HCT116 (cell line): ENCODE data around the gene SKAP1. TPM values are rescaled to one million over a fixed set of nuclear protein-coding genes. Genes with fewer than 3 reads are reported as not detected.

ENCODE experiments used
- ATAC-seq: fragments of 200-7000 bp; cut with Tn5 transposase; 2 replicates; pipeline ENCODE4 v1.9.1; 2020; ENCODE audit warnings: mild to moderate bottlenecking, moderate library complexity
- BruUV-seq: library from RNA; stranded (reverse); fragments of 400-500 nt; replicated peaks from 2 replicates; lab custom pipeline; 2021; lab: Mats Ljungman, UMichigan
- CTCF ChIA-PET: fragments of 300-600 bp; sonication (Branson Sonifier 250); formaldehyde crosslinking; loops from one replicate; lab custom pipeline; 2021; ENCODE audit warnings: antibody characterized with exemption; lab: Charles Lee
- POLR2A ChIA-PET: fragments of 300-600, 350-600 bp; sonication (Branson Sonifier 250); formaldehyde crosslinking; loops from one replicate; lab custom pipeline; 2021; ENCODE audit warnings: antibody characterized with exemption; lab: Charles Lee
- RAD21 ChIA-PET, 2 experiments: fragments of 300-600 bp; sonication (Branson Sonifier 250); formaldehyde crosslinking; loops; one replicate each; lab custom pipeline; 2023; ENCODE audit warnings: low total read pairs in 2 of 2; ENCODE audit not compliant: uncharacterized antibody in 2 of 2, unreplicated experiment in 2 of 2, low non-redundant PET in 1 of 2; lab: Charles Lee
- DNase-seq: peaks from one replicate; pipeline ENCODE4 v3.0.0-alpha.2; 2010; ENCODE audit warnings: low read depth, low spot score
- H2AFZ ChIP-seq: fragments of 200-600 bp; shearing (Covaris generic), sonication (generic); 2 replicates; pipeline ENCODE4 v1.6.1; 2017; ENCODE audit warnings: low read depth, mixed run types, mixed read lengths, antibody characterized with exemption, low read length; ENCODE audit not compliant: poor library complexity, severe bottlenecking
- H3K27ac ChIP-seq: 2 replicates; pipeline ENCODE4 v1.5.1; 2012; ENCODE audit warnings: low read depth, low read length
- H3K27me3 ChIP-seq: fragments of 200-600 bp; sonication (generic); 2 replicates; pipeline ENCODE4 v1.6.1; 2016; ENCODE audit warnings: mixed run types, low read length, mixed read lengths; ENCODE audit not compliant: insufficient read depth
- H3K36me3 ChIP-seq, 2 experiments: fragments of 200-500 bp in 1 of 2; fragments of 200-600 bp in 1 of 2; sonication (Bioruptor generic) in 1 of 2; sonication (generic) in 1 of 2; 2 replicates each; pipeline versions ENCODE4 v1.5.1 to v1.6.1; 2014 to 2016; ENCODE audit warnings: low read length in 2 of 2, inconsistent platforms in 1 of 2, mixed read lengths in 1 of 2, mixed run types in 1 of 2; ENCODE audit not compliant: insufficient read depth in 2 of 2, control insufficient read depth in 1 of 2
- H3K4me1 ChIP-seq, 2 experiments: fragments of 200-600 bp in 1 of 2; sonication (generic) in 1 of 2; 2 replicates each; pipeline versions ENCODE4 v1.5.1 to v1.6.1; 2012 to 2017; ENCODE audit warnings: low read length in 2 of 2, inconsistent platforms in 1 of 2, mild to moderate bottlenecking in 1 of 2, mixed read lengths in 1 of 2, mixed run types in 1 of 2, moderate library complexity in 1 of 2; ENCODE audit not compliant: insufficient read depth in 2 of 2, control insufficient read depth in 1 of 2
- H3K4me2 ChIP-seq: fragments of 200-600 bp; sonication (generic); 2 replicates; pipeline ENCODE4 v1.6.1; 2017; ENCODE audit warnings: mixed run types, low read length, mixed read lengths
- H3K4me3 ChIP-seq, 2 experiments: fragments of 200-600 bp in 1 of 2; sonication (generic) in 1 of 2; replicated peaks in 1 of 2; 2 replicates each; pipeline ENCODE4 v1.5.1; 2011 to 2016; ENCODE audit warnings: low read length in 2 of 2, control low read depth in 1 of 2, low read depth in 1 of 2, mild to moderate bottlenecking in 1 of 2, mixed read lengths in 1 of 2, mixed run types in 1 of 2
- H3K79me2 ChIP-seq: fragments of 200-600 bp; sonication (generic); 2 replicates; pipeline ENCODE4 v1.6.1; 2017; ENCODE audit warnings: mild to moderate bottlenecking, mixed run types, low read length, moderate library complexity, mixed read lengths; ENCODE audit not compliant: insufficient read depth
- H3K9ac ChIP-seq: fragments of 200-600 bp; sonication (generic); 2 replicates; pipeline ENCODE4 v1.6.1; 2016; ENCODE audit warnings: low read length, mixed read lengths
- H3K9me2 ChIP-seq: fragments of 200-600 bp; sonication (generic), shearing (Covaris generic); 2 replicates; pipeline ENCODE4 v1.6.1; 2017; ENCODE audit warnings: mixed run types, mild to moderate bottlenecking, moderate library complexity; ENCODE audit not compliant: insufficient read depth
- H3K9me3 ChIP-seq, 2 experiments: fragments of 200-500 bp in 1 of 2; fragments of 200-600 bp in 1 of 2; sonication (Bioruptor generic) in 1 of 2; sonication (generic) in 1 of 2; 2 replicates each; pipeline ENCODE4 v1.6.1; 2014 to 2017; ENCODE audit warnings: low read length in 2 of 2, mixed read lengths in 2 of 2, inconsistent platforms in 1 of 2, low read depth in 1 of 2, mild to moderate bottlenecking in 1 of 2, mixed run types in 1 of 2, moderate library complexity in 1 of 2; ENCODE audit not compliant: control insufficient read depth in 1 of 2, insufficient read depth in 1 of 2
- H4K20me1 ChIP-seq: fragments of 200-600 bp; sonication (generic), shearing (Covaris generic); 2 replicates; pipeline ENCODE4 v1.6.1; 2017; ENCODE audit warnings: mixed run types, mild to moderate bottlenecking, moderate library complexity; ENCODE audit not compliant: insufficient read depth
- CEBPB ChIP-seq: IDR thresholded peaks from 2 replicates; pipeline ENCODE4 v1.6.1; 2012; ENCODE audit warnings: low read depth
- EGR1 ChIP-seq: IDR thresholded peaks from 2 replicates; pipeline ENCODE4 v1.6.1; 2012; ENCODE audit warnings: low read depth
- EZH2phosphoT487 ChIP-seq: fragments of 200-600 bp; IDR thresholded peaks from 2 replicates; pipeline ENCODE4 v1.6.1; 2018; ENCODE audit warnings: antibody characterized with exemption, borderline replicate concordance
- JUND ChIP-seq: IDR thresholded peaks from 2 replicates; pipeline ENCODE4 v1.6.1; 2012
- POLR2AphosphoS5 ChIP-seq: IDR thresholded peaks from 2 replicates; pipeline ENCODE4 v1.6.1; 2011; ENCODE audit warnings: mild to moderate bottlenecking, low read depth, low read length, moderate library complexity
- SP1 ChIP-seq: IDR thresholded peaks from 2 replicates; pipeline ENCODE4 v1.6.1; 2012; ENCODE audit warnings: low read depth
- SRF ChIP-seq: IDR thresholded peaks from 2 replicates; pipeline ENCODE4 v1.6.1; 2012; ENCODE audit warnings: low read depth
- YY1 ChIP-seq: IDR thresholded peaks from 2 replicates; pipeline ENCODE4 v1.6.1; 2011; ENCODE audit warnings: low read length, low read depth, moderate library complexity, mild to moderate bottlenecking; ENCODE audit not compliant: insufficient replicate concordance; ENCODE audit errors: extremely low read depth
- intact Hi-C: fragments of 100-400 bp; cut with micrococcal nuclease; formaldehyde crosslinking; loops from 2 replicates; pipeline ENCODE4 v1.10.0; 2022
- total RNA-seq: library from RNA; stranded (reverse); gene quantifications from one replicate; pipeline ENCODE4 v1.2.1, GENCODE V29; 2021; ENCODE audit not compliant: unreplicated experiment
- TF ChIP-seq, protein P1 (sequence below): IDR thresholded peaks from 2 replicates; pipeline ENCODE4 v1.6.1; 2011; ENCODE audit warnings: mild to moderate bottlenecking, low read length, moderate library complexity; ENCODE audit not compliant: insufficient replicate concordance; ENCODE audit errors: extremely low read depth

Gene SKAP1
- total RNA-seq, 1 experiment from 2014 or later = 12.4 TPM

DNA sequence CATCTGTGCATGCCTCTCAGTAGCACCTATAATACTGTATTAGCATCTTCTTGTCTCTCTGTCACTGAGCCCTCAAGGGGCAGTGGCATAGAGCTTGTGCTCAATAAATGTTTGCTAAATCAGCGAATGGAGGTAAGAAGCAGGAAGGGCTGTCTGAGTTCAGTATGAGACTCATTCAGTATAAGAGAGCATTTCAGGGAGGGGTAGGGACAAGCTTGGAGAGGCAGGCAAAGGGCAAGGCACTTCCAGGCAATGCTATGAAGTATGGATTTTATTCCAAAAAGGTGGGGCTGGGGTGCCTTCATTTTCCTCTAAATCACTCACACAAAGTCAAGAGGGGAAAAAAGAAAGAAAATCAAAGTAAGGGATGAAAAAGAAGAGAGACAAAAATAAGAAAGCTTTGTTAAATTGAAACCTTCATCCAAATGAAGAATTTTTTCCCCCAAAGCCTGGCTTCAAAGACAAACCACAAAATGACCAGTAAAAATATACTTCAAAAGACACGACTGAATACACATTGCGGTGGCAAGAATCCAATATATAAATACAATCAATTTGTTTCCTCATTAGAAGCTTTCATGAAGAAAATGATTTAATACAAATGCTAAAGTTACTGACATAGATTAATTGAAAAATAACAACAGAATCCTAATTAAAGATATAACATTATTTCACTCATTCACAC lies 51.2 kb downstream of the SKAP1 start:
- Histone ChIP-seq H2AFZ (no peak overlapping the region), H3K4me1 (no peaks in the 10 kb centered on the region), H3K9ac (no peak overlapping the region), H3K79me2 (no peaks in the 10 kb centered on the region), H3K9me3 (no peaks in the 10 kb centered on the region), H3K27ac (no peak overlapping the region), H3K4me3 (no peak overlapping the region), H3K27me3 (no peaks in the 10 kb centered on the region), H4K20me1 (no peaks in the 10 kb centered on the region), H3K36me3 (no peaks in the 10 kb centered on the region), H3K9me2 (no peaks in the 10 kb centered on the region), H3K4me2 (no peak overlapping the region)
- intact Hi-C loops = no loop called here
- no peak for TF ChIP-seq SP1
- no peak for TF ChIP-seq EZH2phosphoT487
- no peak for TF ChIP-seq SRF
- TF ChIP-seq POLR2AphosphoS5 = no peak
- no peak for TF ChIP-seq YY1
- no peak for TF ChIP-seq JUND
- TF ChIP-seq CEBPB = no peak
- TF ChIP-seq EGR1 = no peak
- TF ChIP-seq, protein P1, sequence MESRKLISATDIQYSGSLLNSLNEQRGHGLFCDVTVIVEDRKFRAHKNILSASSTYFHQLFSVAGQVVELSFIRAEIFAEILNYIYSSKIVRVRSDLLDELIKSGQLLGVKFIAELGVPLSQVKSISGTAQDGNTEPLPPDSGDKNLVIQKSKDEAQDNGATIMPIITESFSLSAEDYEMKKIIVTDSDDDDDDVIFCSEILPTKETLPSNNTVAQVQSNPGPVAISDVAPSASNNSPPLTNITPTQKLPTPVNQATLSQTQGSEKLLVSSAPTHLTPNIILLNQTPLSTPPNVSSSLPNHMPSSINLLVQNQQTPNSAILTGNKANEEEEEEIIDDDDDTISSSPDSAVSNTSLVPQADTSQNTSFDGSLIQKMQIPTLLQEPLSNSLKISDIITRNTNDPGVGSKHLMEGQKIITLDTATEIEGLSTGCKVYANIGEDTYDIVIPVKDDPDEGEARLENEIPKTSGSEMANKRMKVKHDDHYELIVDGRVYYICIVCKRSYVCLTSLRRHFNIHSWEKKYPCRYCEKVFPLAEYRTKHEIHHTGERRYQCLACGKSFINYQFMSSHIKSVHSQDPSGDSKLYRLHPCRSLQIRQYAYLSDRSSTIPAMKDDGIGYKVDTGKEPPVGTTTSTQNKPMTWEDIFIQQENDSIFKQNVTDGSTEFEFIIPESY = no peak
- DNase-seq (no peak), ATAC-seq (no peak)
- ChIA-PET RAD21 (no interaction called here), POLR2A (no interaction called here), CTCF (interaction anchor here (2.0 kb wide), 1 partner anchor 118 kb away, joined by 7 read pairs; no protein-coding TSS in a partner anchor)
- no TSS peak for BruUV-seq
